ENCODE data around the gene USHBP1.

- TF ChIP-seq CTCF (IDR thresholded peaks at IDR 0.05) = no peak
- no peak for TF ChIP-seq POLR2A (IDR thresholded peaks at IDR 0.05)
Measured at GRCh38 chr19:17281391-17282304, 17.1 kb upstream of the USHBP1 start, which contains the start of gene ANKLE1.
